Measurements from ENCODE around the gene TCERG1L.

The TCERG1L gene

GRCh38 chr10:131204406-131205152, 106.9 kb downstream of the TCERG1L start:
- no peak for DNase-seq

GRCh38 chr10:131203456-131204357, 107.8 kb downstream of the TCERG1L start:
- no peak for DNase-seq

- no peak for DNase-seq
Measured at GRCh38 chr10:131202990-131203389, 108.5 kb downstream of the TCERG1L start.

- no peak for DNase-seq
Measured at GRCh38 chr10:131201741-131202515, 109.6 kb downstream of the TCERG1L start.

GRCh38 chr10:131200856-131201470, 110.6 kb downstream of the TCERG1L start:
- DNase-seq, result no peak

GRCh38 chr10:131199646-131200045, 111.9 kb downstream of the TCERG1L start:
- DNase-seq, result peak; percentile 38

GRCh38 chr10:131198843-131199242, 112.7 kb downstream of the TCERG1L start:
- no peak for DNase-seq

- no peak for DNase-seq
Measured at GRCh38 chr10:131198401-131198800, 113.1 kb downstream of the TCERG1L start.

- no peak for DNase-seq
Measured at GRCh38 chr10:131196176-131196885, 115.2 kb downstream of the TCERG1L start.

- DNase-seq, result no peak
Measured at GRCh38 chr10:131195558-131196159, 115.9 kb downstream of the TCERG1L start.

GRCh38 chr10:131195116-131195515, 116.4 kb downstream of the TCERG1L start:
- peak; percentile 7 for DNase-seq

- no peak for DNase-seq
Measured at GRCh38 chr10:131193923-131194322, 117.6 kb downstream of the TCERG1L start.

GRCh38 chr10:131188494-131188893, 123.0 kb downstream of the TCERG1L start:
- DNase-seq, result no peak

GRCh38 chr10:131187926-131188325, 123.6 kb downstream of the TCERG1L start:
- DNase-seq, result peak; percentile 19

GRCh38 chr10:131187274-131187673, 124.2 kb downstream of the TCERG1L start:
- no peak for DNase-seq

GRCh38 chr10:131186547-131187253, 124.8 kb downstream of the TCERG1L start:
- no peak for DNase-seq

GRCh38 chr10:131184503-131184902, 127.0 kb downstream of the TCERG1L start:
- no peak for DNase-seq

- DNase-seq, result no peak
Measured at GRCh38 chr10:131183546-131184045, 127.9 kb downstream of the TCERG1L start.

- DNase-seq, result peak; percentile 77
Measured at GRCh38 chr10:131181456-131181855, 130.1 kb downstream of the TCERG1L start.

GRCh38 chr10:131180740-131181415, 130.6 kb downstream of the TCERG1L start:
- DNase-seq, result no peak

Measured in NCI-H69 (cell line).